Adrenal gland (tissue), 12 donors: ENCODE results near the gene SLC29A3. TPM values are rescaled to one million over a fixed set of nuclear protein-coding genes. Genes with fewer than 3 reads are reported as not detected.
A peak's percentile ranks its signal among the peaks of the same experiment; 100 is the strongest.

ENCODE experiments used
- DNase-seq, 7 donors: peaks; one replicate each; pipeline ENCODE4 v3.0.0-alpha.2; 2019 to 2020
- H3K27ac ChIP-seq, 5 donors: fragments of 200-600 bp; sonication (generic) in 4 of 5; 1 replicate in 3 of 5; 2 replicates in 2 of 5; pipeline versions ENCODE4 v1.5.1 to v1.8.0; 2016 to 2020; ENCODE audit warnings: mild to moderate bottlenecking in 1 of 5
- H3K27me3 ChIP-seq: fragments of 200-600 bp; 2 replicates; pipeline ENCODE4 v1.8.0; 2021
- H3K36me3 ChIP-seq, 2 donors: fragments of 200-600 bp; replicated peaks in 1 of 2; 1 replicate in 1 of 2; 2 replicates in 1 of 2; pipeline versions ENCODE4 v1.5.1 to v1.8.0; 2018 to 2022
- H3K4me1 ChIP-seq, 2 donors: fragments of 200-600 bp; replicated peaks in 1 of 2; 1 replicate in 1 of 2; 2 replicates in 1 of 2; pipeline versions ENCODE4 v1.5.1 to v1.8.0; 2018 to 2021
- H3K4me3 ChIP-seq, 4 donors: fragments of 200-600 bp; sonication (generic) in 3 of 4; one replicate each; pipeline ENCODE4 v1.5.1; 2016 to 2018
- H3K9me3 ChIP-seq, 3 donors: fragments of 200-600 bp; sonication (generic) in 1 of 3; replicated peaks in 1 of 3; 1 replicate in 2 of 3; 2 replicates in 1 of 3; pipeline versions ENCODE4 v1.5.1 to v1.8.0; 2016 to 2021
- CTCF ChIP-seq, 6 experiments: fragments of 450-650 bp in 4 of 6; fragments of 200-600 bp in 2 of 6; sonication (generic) in 1 of 6; IDR thresholded peaks; 1 replicate in 5 of 6; 2 replicates in 1 of 6; pipeline versions ENCODE4 v1.5.1 to v1.8.0; 2016 to 2021; ENCODE audit warnings: antibody characterized with exemption in 6 of 6, mild to moderate bottlenecking in 2 of 6, moderate library complexity in 1 of 6
- POLR2A ChIP-seq, 2 donors: fragments of 450-650 bp; IDR thresholded peaks; one replicate each; pipeline ENCODE4 v1.6.1; 2017; ENCODE audit warnings: antibody characterized with exemption in 2 of 2, mild to moderate bottlenecking in 2 of 2, moderate library complexity in 1 of 2
- WGBS, 4 donors: extraction: QIAGEN DNeasy Blood & Tissue Kit in 2 of 4; methylation state at CpG; one replicate each; pipeline versions ENCODE4 v1.1.5 to v1.1.7; 2013 to 2017; 5-methylcytosine and 5-hydroxymethylcytosine counted together
- intact Hi-C, 2 donors: fragments of 100-400 bp; cut with DNase I; formaldehyde crosslinking; loops; one replicate each; pipeline versions ENCODE4 v1.14.1 to v1.15.0; 2022 to 2023
- polyA plus RNA-seq, 3 donors: library from polyadenylated mRNA; stranded (reverse); fragments of 200-250 nt in 2 of 3; fragments of 350-450 nt in 1 of 3; fragmentation: Illumina TruSeq in 1 of 3; extraction: RNeasy Lipid Tissue Mini Kit (QIAGEN cat#74804) in 1 of 3; gene quantifications; one replicate each; pipeline ENCODE4 v1.2.3, GENCODE V29; 2013 to 2014
- total RNA-seq, 9 donors: library from RNA; depleted of rRNA in 4 of 9; stranded (reverse); fragments of >200 nt in 4 of 9; fragments of 120-200 nt in 1 of 9; fragmentation: NEBNext Ultra II Directional in 1 of 9; extraction: Animal tissue kit (Norgen Biotek cat#: 25700) in 1 of 9; gene quantifications; one replicate each; pipeline versions ENCODE4 v1.1.0 to v1.2.4, GENCODE V29; 2013 to 2023
- donor health status: healthy with polysubstance abuse.
- donor health status: Bipolar disorder and iron deficiency.
- donor health status: DM: yes; HTN: yes; CAD: no.
- donor health status: DM: no; HTN: no; CAD: no.
- donor health status: DM: no; HTN: no; CAD: no.
- donor health status: DM: yes; HTN: yes; CAD: no.

Gene SLC29A3
- total and polyA plus RNA-seq, 12 donors: 1.4 to 19.0 (median 3.9) TPM

DNA sequence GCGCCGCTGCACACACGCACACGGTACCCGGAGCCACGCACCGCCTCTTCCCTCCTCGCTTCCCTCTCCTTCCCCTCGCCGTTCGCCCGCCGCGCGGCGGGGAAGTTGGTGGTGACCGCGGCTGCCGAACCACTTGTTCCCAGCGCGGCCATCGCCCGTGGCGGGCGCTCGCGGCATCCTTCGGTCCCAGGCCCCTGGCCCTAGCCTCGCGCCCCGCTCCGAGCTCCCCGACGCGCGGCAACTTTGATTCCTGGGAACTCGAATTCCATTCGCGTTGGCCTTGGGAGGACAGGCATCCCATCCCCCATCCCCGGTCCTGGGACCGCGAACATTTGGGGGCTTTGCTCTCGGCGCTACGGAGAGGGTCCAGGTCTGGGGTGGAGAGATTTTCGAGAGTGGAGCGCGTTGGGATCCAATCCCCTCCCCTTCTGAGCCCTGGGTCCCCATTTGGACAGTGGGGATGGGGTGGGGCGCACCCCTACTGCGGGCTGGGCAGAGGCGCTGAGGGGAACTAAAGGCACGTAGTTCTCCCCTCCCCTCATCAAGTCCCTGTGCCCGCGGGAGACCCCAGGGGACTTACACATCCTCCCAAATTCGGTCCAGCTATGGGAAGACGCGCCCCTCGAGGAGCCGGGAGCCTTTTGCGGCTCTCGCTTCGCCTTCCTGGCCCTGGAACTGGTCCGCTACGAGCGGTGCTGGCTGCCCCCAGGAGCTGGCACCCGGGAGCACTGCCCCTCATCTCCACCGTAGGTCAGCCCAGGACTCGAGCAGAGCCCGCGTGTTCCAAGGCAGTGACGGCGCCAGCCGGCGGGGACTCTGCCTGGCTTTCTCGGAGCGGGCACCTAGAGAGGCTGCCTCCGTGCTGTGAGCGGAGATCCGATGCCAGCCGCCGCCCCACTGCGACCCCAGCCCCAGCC is 78.5 kb downstream of the SLC29A3 start:
- WGBS, 4 donors: 2 to 4% (median 4%) methylated on average over 17 to 82 of the region's 82 CpGs
- Histone ChIP-seq H3K27ac (peak overlapping the region in 1 of 5 donors; percentile 45), H3K27me3 (peaks cover 25% of the 10 kb centered on the region), H3K9me3 (no peaks in the 10 kb centered on the region), H3K4me1 (peaks cover 9 to 13% of the 10 kb centered on the region in 2 donors), H3K4me3 (peak overlapping the region in 1 of 4 donors; percentile 65), H3K36me3 (no peaks in the 10 kb centered on the region)
- intact Hi-C loops: loop anchor here in 1 of 2 donors (5.0 to 10.0 kb wide), 2 partner anchors 175 to 417 kb away; no protein-coding TSS in a partner anchor
- peak in 1 of 7 donors; percentile 42 for DNase-seq
- TF ChIP-seq CTCF (IDR thresholded peaks at IDR 0.05) (no peak), POLR2A (IDR thresholded peaks at IDR 0.05) (no peak)

GRCh38 chr10:71398976-71399375 is 79.9 kb downstream of the SLC29A3 start:
- H3K4me1 ChIP-seq: peaks cover 9 to 13% of the 10 kb centered on the region in 2 donors
- 72 to 88% (median 81%) methylated on average over 4 of the region's 4 CpGs for WGBS, 4 donors
- H3K36me3 ChIP-seq: no peaks in the 10 kb centered on the region
- H3K9me3 ChIP-seq: no peaks in the 10 kb centered on the region
- no peak overlapping the region for H3K27ac ChIP-seq
- DNase-seq: no peak
- no peak overlapping the region for H3K4me3 ChIP-seq
- intact Hi-C loops: loop anchor here in 1 of 2 donors (5.0 to 10.0 kb wide), 2 partner anchors 173 to 416 kb away; no protein-coding TSS in a partner anchor
- TF ChIP-seq CTCF (IDR thresholded peaks at IDR 0.05): no peak
- TF ChIP-seq POLR2A (IDR thresholded peaks at IDR 0.05): no peak
- peaks cover 25% of the 10 kb centered on the region for H3K27me3 ChIP-seq

- no peak overlapping the region for H3K27ac ChIP-seq
- H3K9me3 ChIP-seq: no peaks in the 10 kb centered on the region
- no peak for TF ChIP-seq POLR2A (IDR thresholded peaks at IDR 0.05)
- no peak for TF ChIP-seq CTCF (IDR thresholded peaks at IDR 0.05)
- no peaks in the 10 kb centered on the region for H3K36me3 ChIP-seq
- H3K4me3 ChIP-seq: no peak overlapping the region
- peak in 1 of 7 donors; percentile 33 for DNase-seq
- intact Hi-C loops: loop anchor here in 1 of 2 donors (5.0 to 10.0 kb wide), 2 partner anchors 172 to 415 kb away; no protein-coding TSS in a partner anchor
- H3K27me3 ChIP-seq: peaks cover 25% of the 10 kb centered on the region
- peaks cover 9 to 13% of the 10 kb centered on the region in 2 donors for H3K4me1 ChIP-seq
- 83 to 95% (median 84%) methylated on average over 5 of the region's 5 CpGs for WGBS, 4 donors
These were observed 80.9 kb downstream of the SLC29A3 start for GRCh38 chr10:71399946-71400345.

DNA sequence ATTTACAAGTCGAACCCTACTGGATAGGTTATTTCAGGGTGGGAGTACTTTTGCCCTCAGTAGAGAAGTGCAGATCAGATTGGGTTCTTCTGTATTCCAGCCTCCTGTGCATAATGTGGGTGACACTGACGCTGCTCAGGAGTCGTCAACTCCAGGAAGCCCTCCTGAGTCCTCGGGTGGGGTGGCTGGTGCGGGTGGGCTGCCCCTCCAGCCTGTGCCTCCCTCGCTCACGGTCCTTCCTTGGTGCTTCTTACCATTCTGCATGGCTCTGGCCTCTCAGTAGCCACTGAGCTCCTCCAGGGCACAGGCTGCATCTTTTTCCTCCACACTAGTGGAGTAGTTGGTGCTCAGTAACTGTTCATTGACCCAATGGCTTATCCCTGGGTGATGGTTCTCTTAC is 82.0 kb downstream of the SLC29A3 start:
- WGBS, 4 donors: 87 to 92% (median 90%) methylated on average over 7 of the region's 7 CpGs
- DNase-seq: peak in 1 of 7 donors; percentile 18
- TF ChIP-seq CTCF (IDR thresholded peaks at IDR 0.05): no peak
- TF ChIP-seq POLR2A (IDR thresholded peaks at IDR 0.05): no peak

More for the DNA sequence above, 82.0 kb downstream of the SLC29A3 start:
- Histone ChIP-seq H3K27ac (no peak overlapping the region), H3K36me3 (no peaks in the 10 kb centered on the region), H3K4me3 (no peak overlapping the region), H3K9me3 (no peaks in the 10 kb centered on the region), H3K4me1 (peaks cover 9 to 13% of the 10 kb centered on the region in 2 donors), H3K27me3 (peaks cover 25% of the 10 kb centered on the region)
- intact Hi-C loops: no loop called here
